Stimulated activated memory B cell treated with anti-CD40 and anti-IgM and Interleukin-4, amounts not matched to agents 10 μg/mL and 1 μg/mL and 100 μg/mL, for 72 hours (primary cell): Measurements from ENCODE around the gene CLSTN3.

Experiments
- ATAC-seq: fragments of 150-1000 bp; cut with Tn5 transposase; 2 replicates; pipeline ENCODE4 v1.10.0; 2021
- H3K27ac Mint-ChIP-seq: one replicate; pipeline ENCODE4 v1.8.0; 2022; ENCODE audit warnings: mild to moderate bottlenecking, mixed read lengths
- H3K27me3 Mint-ChIP-seq: one replicate; pipeline ENCODE4 v1.8.0; 2022; ENCODE audit warnings: mixed read lengths
- H3K36me3 Mint-ChIP-seq: one replicate; pipeline ENCODE4 v1.8.0; 2022; ENCODE audit warnings: mixed read lengths
- H3K4me1 Mint-ChIP-seq: one replicate; pipeline ENCODE4 v1.8.0; 2022; ENCODE audit warnings: mixed read lengths
- H3K4me3 Mint-ChIP-seq: one replicate; pipeline ENCODE4 v1.8.0; 2022; ENCODE audit warnings: mild to moderate bottlenecking, moderate library complexity, mixed read lengths
- H3K9me3 Mint-ChIP-seq: one replicate; pipeline ENCODE4 v1.8.0; 2022; ENCODE audit warnings: mixed read lengths

Gene CLSTN3

GRCh38 chr12:7129872-7130691 lies at the start of gene CLSTN3:
TSS of gene CLSTN3 (plus strand) at chr12:7130371. CDS start at chr12:7130649, 278 bp downstream.
- H3K36me3 Mint-ChIP-seq, result peaks cover 14% of the 10 kb centered on the region
- H3K4me1 Mint-ChIP-seq, result peaks cover 37% of the 10 kb centered on the region
- no peaks in the 10 kb centered on the region for H3K27me3 Mint-ChIP-seq
- H3K4me3 Mint-ChIP-seq, result peak within 1 kb of the TSS; percentile 97
- no peaks in the 10 kb centered on the region for H3K9me3 Mint-ChIP-seq
- H3K27ac Mint-ChIP-seq, result peak within 1 kb of the TSS; percentile 83
- ATAC-seq, result peak; percentile 90

GRCh38 chr12:7081037-7081436 lies 49.1 kb upstream of the CLSTN3 start:
- Mint-ChIP-seq H3K27me3 (peaks cover 15% of the 10 kb centered on the region), H3K36me3 (peaks cover 6% of the 10 kb centered on the region), H3K27ac (no peak overlapping the region), H3K4me3 (no peak overlapping the region), H3K4me1 (peaks cover 2% of the 10 kb centered on the region), H3K9me3 (peaks cover 6% of the 10 kb centered on the region)
- no peak for ATAC-seq

DNA sequence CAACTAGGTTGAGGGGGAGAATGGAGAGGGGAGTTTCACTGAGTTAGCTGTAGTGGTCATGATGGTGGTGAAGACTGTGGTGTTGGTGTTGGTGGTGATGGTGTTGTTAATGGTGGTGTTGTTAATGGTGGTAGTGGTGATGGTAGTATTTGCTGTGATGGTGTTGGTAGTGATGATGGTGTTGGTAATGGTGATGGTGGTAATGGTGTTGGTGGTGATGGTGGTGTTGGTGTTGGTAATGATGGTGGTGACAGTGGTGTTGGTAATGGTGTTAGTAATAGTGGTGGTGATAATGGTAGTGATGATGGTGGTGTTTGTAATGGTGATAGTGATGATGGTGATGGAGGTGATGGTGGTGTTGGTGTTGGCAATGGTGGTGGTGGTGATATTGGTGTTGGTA lies 47.0 kb upstream of the CLSTN3 start:
- ATAC-seq, result no peak
- Mint-ChIP-seq H3K27ac (no peak overlapping the region), H3K27me3 (no peaks in the 10 kb centered on the region), H3K36me3 (peaks cover 6% of the 10 kb centered on the region), H3K9me3 (peaks cover 6% of the 10 kb centered on the region), H3K4me1 (no peaks in the 10 kb centered on the region), H3K4me3 (no peak overlapping the region)

- H3K4me1 Mint-ChIP-seq, result peaks cover 11% of the 10 kb centered on the region
- H3K36me3 Mint-ChIP-seq, result no peaks in the 10 kb centered on the region
- H3K9me3 Mint-ChIP-seq, result no peaks in the 10 kb centered on the region
- no peak overlapping the region for H3K4me3 Mint-ChIP-seq
- H3K27me3 Mint-ChIP-seq, result peaks cover 10% of the 10 kb centered on the region
- no peak for ATAC-seq
- no peak overlapping the region for H3K27ac Mint-ChIP-seq
Measured at GRCh38 chr12:7089196-7089871, 40.8 kb upstream of the CLSTN3 start.

- peaks cover 17% of the 10 kb centered on the region for H3K4me1 Mint-ChIP-seq
- no peak for ATAC-seq
- H3K9me3 Mint-ChIP-seq, result no peaks in the 10 kb centered on the region
- H3K4me3 Mint-ChIP-seq, result no peak overlapping the region
- H3K36me3 Mint-ChIP-seq, result no peaks in the 10 kb centered on the region
- H3K27me3 Mint-ChIP-seq, result peaks cover 10% of the 10 kb centered on the region
- H3K27ac Mint-ChIP-seq, result no peak overlapping the region
Measured at GRCh38 chr12:7090222-7090998, 39.8 kb upstream of the CLSTN3 start.

GRCh38 chr12:7091171-7091570 lies 39.0 kb upstream of the CLSTN3 start:
- peaks cover 10% of the 10 kb centered on the region for H3K27me3 Mint-ChIP-seq
- ATAC-seq, result no peak
- no peak overlapping the region for H3K27ac Mint-ChIP-seq
- H3K9me3 Mint-ChIP-seq, result no peaks in the 10 kb centered on the region
- H3K36me3 Mint-ChIP-seq, result no peaks in the 10 kb centered on the region
- peaks cover 17% of the 10 kb centered on the region for H3K4me1 Mint-ChIP-seq
- H3K4me3 Mint-ChIP-seq, result no peak overlapping the region

DNA sequence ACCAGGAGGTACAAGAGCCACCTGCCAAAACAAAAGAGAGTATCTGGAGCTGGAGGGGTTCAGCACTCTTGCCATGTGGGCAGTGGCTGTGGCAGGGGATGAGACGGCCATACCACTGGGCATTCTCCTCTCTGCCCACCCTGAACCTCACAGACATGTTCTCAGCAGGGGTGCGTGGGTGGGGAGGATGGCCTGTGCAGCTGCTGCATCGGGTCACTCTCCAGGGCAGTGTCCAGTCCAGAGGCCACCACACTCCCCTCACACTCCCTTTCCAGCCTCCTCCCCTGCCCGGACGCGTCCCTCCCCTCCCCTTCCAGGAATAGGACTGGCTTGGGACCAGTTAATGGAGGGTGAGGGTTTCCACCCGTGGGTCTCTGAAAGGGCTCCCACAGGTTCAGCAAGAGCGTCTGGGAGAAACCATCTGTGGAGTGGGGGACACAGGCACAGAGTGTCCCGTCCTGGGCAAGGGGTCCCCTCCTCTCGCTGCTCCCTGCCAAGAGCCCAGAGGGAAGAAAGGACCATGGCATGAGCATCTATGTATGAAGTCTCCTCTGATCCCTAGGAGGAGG lies 38.4 kb upstream of the CLSTN3 start:
- H3K27me3 Mint-ChIP-seq, result peaks cover 10% of the 10 kb centered on the region
- ATAC-seq, result no peak
- peak overlapping the region; percentile 81 for H3K27ac Mint-ChIP-seq
- peaks cover 17% of the 10 kb centered on the region for H3K4me1 Mint-ChIP-seq
- no peaks in the 10 kb centered on the region for H3K9me3 Mint-ChIP-seq
- H3K4me3 Mint-ChIP-seq, result peak overlapping the region; percentile 87
- no peaks in the 10 kb centered on the region for H3K36me3 Mint-ChIP-seq

- peaks cover 10% of the 10 kb centered on the region for H3K27me3 Mint-ChIP-seq
- H3K27ac Mint-ChIP-seq, result peak within 1 kb of the TSS; percentile 81
- H3K4me3 Mint-ChIP-seq, result peak within 1 kb of the TSS; percentile 87
- H3K4me1 Mint-ChIP-seq, result peaks cover 17% of the 10 kb centered on the region
- peak; percentile 76 for ATAC-seq
- no peaks in the 10 kb centered on the region for H3K9me3 Mint-ChIP-seq
- no peaks in the 10 kb centered on the region for H3K36me3 Mint-ChIP-seq
Measured at GRCh38 chr12:7092229-7092985, 37.8 kb upstream of the CLSTN3 start, which contains the start of gene C1R. TSS of gene C1R (minus strand) at chr12:7092445. CDS start at chr12:7092388, 57 bp downstream.

DNA sequence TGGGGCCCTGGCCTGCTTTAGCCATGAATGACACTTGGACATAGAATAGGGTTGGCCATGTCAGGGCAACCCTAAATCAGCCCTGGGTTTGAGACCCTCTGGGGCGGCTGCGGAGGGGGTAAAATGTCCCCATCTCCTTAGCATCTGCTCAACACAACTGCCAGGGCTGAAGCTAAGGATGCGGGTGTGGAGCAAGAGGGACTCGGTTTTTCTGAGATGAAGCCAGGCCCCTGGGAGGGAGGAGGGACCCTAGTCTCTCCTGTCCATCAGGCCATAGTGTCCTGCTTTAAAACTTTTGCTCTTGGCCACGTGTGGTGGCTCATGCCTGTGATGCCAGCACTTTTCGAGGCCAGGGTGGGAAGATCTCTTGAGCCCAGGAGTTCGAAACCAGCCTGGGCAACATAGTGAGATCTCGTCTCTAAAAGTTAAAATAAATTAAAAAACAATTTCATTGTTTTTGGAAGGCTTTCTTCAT lies 37.1 kb upstream of the CLSTN3 start:
- Mint-ChIP-seq H3K27me3 (peaks cover 10% of the 10 kb centered on the region), H3K4me3 (no peak overlapping the region), H3K36me3 (no peaks in the 10 kb centered on the region), H3K9me3 (no peaks in the 10 kb centered on the region), H3K27ac (no peak overlapping the region), H3K4me1 (peaks cover 17% of the 10 kb centered on the region)
- no peak for ATAC-seq

DNA sequence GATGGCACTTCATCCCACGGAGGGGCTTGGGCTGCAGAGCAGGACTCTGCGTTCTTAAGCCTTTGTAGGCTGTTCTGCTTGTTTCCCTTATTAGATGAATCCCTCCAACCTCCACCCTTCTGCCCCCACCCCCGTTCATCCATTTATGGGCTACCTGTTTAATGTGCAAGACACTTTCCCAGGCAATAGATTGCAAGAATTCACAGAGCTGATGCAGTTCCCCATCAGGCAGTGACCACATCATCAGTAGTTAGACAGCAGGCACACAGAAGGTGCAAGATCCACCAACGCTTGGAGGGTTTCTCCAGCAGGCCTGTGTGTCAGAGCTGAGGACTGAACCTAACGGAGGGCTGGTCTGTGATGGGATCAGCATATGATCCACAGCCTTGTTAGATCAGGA lies 36.7 kb upstream of the CLSTN3 start:
- Mint-ChIP-seq H3K36me3 (peaks cover 3% of the 10 kb centered on the region), H3K27ac (no peak overlapping the region), H3K27me3 (peaks cover 10% of the 10 kb centered on the region), H3K4me1 (peaks cover 17% of the 10 kb centered on the region), H3K9me3 (no peaks in the 10 kb centered on the region), H3K4me3 (no peak overlapping the region)
- no peak for ATAC-seq

DNA sequence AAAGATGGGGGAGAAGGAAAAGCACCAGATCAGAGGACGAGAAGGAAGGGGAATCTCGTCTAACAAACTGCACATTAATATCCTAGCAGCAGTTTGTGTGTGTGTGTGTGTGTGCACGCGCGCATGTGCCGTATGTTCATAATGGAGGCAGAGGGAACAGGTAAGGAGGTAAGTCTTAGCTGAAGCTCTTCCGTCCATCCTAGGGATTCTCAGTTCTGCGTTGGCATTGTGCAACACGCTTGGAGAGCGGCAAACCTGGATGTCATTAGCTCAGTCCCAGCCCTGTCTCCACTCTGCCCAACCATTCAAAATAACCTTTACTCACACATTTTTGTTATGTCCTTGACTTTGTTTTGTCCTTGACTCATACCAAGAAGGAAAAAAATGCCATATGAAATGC lies 36.3 kb upstream of the CLSTN3 start:
- H3K27ac Mint-ChIP-seq, result no peak overlapping the region
- ATAC-seq, result no peak
- peaks cover 7% of the 10 kb centered on the region for H3K36me3 Mint-ChIP-seq
- peaks cover 10% of the 10 kb centered on the region for H3K27me3 Mint-ChIP-seq
- no peaks in the 10 kb centered on the region for H3K9me3 Mint-ChIP-seq
- H3K4me1 Mint-ChIP-seq, result peaks cover 17% of the 10 kb centered on the region
- no peak overlapping the region for H3K4me3 Mint-ChIP-seq

- H3K27me3 Mint-ChIP-seq, result no peaks in the 10 kb centered on the region
- peaks cover 17% of the 10 kb centered on the region for H3K4me1 Mint-ChIP-seq
- H3K9me3 Mint-ChIP-seq, result no peaks in the 10 kb centered on the region
- no peak overlapping the region for H3K27ac Mint-ChIP-seq
- H3K36me3 Mint-ChIP-seq, result peaks cover 9% of the 10 kb centered on the region
- no peak for ATAC-seq
- no peak overlapping the region for H3K4me3 Mint-ChIP-seq
Measured at GRCh38 chr12:7096006-7096932, 33.9 kb upstream of the CLSTN3 start.

- peaks cover 14% of the 10 kb centered on the region for H3K36me3 Mint-ChIP-seq
- peaks cover 14% of the 10 kb centered on the region for H3K4me1 Mint-ChIP-seq
- ATAC-seq, result no peak
- H3K9me3 Mint-ChIP-seq, result no peaks in the 10 kb centered on the region
- no peak overlapping the region for H3K4me3 Mint-ChIP-seq
- H3K27ac Mint-ChIP-seq, result no peak overlapping the region
- no peaks in the 10 kb centered on the region for H3K27me3 Mint-ChIP-seq
Measured at GRCh38 chr12:7096979-7097378, 33.2 kb upstream of the CLSTN3 start.
